Measurements from ENCODE around the gene TIGD7. TPM values are rescaled to one million over a fixed set of nuclear protein-coding genes. Genes with fewer than 3 reads are reported as not detected.
A peak's percentile ranks its signal among the peaks of the same experiment; 100 is the strongest.
"Not testable (repeated sequence)": the region's sequence is repeated elsewhere in the genome, so short reads cannot be mapped to it uniquely, and the experiment has no call there.

The TIGD7 gene
- total and polyA plus RNA-seq, 5 experiments from 2014 or later, result 5.8 to 15.6 (median 7.0) TPM

DNA sequence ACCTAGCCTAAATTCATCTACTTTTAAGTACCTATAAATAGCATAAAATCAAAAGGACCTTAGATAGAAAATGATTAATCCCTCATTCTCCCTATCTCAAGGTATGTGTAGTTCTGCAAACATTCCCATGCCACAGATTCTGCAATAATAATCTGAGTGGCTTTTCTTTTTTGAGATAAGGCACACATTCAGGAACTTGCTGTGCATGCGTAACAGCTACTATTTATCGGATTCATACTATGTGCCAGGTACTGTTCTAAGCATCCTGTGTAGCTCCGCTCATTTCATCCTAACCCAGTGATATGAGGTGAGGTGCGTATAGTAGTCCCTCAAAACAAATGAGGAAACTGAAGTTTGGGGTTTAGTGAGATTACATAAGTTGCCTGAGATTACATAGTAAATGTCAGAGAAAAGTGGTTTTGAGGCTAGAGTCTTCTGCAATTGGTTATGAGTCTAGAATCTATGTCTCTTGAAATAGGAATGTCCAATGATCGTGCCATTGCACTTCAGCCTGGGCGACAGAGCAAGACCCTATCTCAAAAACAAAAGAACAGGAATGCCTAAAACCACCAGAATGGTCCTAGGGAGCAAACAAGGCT, 23.9 kb downstream of the TIGD7 start:
- no peak for ATAC-seq
- Mint-ChIP-seq H3K4me3 (peak overlapping the region in 8 of 10 donors; percentile 8 to 97 (median 72)), H3K9me3 (peaks cover 0 to 17% (median 5%) of the 10 kb centered on the region in 9 donors), H3K27ac (peak overlapping the region in 2 of 10 donors; percentile 19 to 65), H3K4me1 (peaks cover 15 to 42% (median 37%) of the 10 kb centered on the region in 4 donors), H3K27me3 (no peaks in the 10 kb centered on the region), H3K36me3 (peaks cover 13 to 23% (median 22%) of the 10 kb centered on the region in 3 donors)
- no peak for DNase-seq
- POLR2A ChIA-PET, result interaction anchor here (2.3 kb wide), 1 partner anchor 9 kb away, joined by 12 read pairs; no protein-coding TSS in a partner anchor

DNA sequence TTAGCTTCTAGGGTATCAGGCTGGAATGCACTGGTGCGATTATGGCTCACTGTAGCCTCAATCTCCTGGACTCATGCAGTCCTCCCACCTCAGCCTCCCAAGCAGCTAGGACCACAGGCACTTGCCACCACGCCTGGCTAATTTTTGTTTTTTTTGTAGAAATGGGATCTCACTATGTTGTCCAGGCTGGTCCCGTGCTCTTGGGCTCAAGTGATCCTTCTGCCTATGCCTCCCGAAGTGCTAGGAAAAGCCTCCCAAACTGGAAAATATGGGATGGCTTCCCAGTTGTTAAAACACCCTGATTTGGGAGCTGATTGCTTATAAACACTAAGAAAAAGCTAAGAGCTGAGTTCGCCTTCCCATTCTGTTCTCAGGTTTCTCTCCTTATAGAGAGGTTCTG, 28.6 kb downstream of the TIGD7 start:
- DNase-seq (no peak), ATAC-seq (no peak)
- H3K27ac Mint-ChIP-seq, result peak overlapping the region in 1 of 10 donors; percentile 16
- H3K4me1 Mint-ChIP-seq, result peaks cover 0 to 12% (median 2%) of the 10 kb centered on the region in 4 donors
- no peaks in the 10 kb centered on the region for H3K36me3 Mint-ChIP-seq
- H3K27me3 Mint-ChIP-seq, result no peaks in the 10 kb centered on the region
- POLR2A ChIA-PET, result interaction anchor here (0.5 to 2.3 kb wide), 6 partner anchors 10 to 995 kb away, joined by 3 to 17 read pairs (median 6); no protein-coding TSS in a partner anchor
- H3K4me3 Mint-ChIP-seq, result no peak overlapping the region
- peaks cover 0 to 16% (median 0%) of the 10 kb centered on the region in 9 donors for H3K9me3 Mint-ChIP-seq

DNA sequence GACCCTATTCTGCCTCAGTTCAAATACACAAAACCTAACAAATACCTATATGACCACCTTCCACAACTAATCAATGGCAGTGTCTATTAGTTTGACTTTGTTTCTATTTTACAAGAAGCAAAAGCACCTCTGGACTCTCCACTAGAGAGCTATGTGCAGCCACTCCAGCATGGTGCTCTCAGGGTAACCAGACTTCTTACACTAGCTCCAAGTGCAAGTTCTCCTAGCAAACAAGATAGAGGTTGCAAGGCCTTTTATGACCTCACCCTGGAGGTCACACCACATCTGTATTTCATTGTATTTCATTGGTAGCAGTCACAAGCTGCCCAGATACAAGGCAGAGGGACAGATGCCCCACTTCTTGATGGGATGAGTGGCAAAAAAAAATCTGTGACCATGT, 30.3 kb downstream of the TIGD7 start:
- Mint-ChIP-seq H3K27me3 (no peaks in the 10 kb centered on the region), H3K4me1 (peaks cover 0 to 9% (median 2%) of the 10 kb centered on the region in 4 donors), H3K9me3 (peaks cover 0 to 18% (median 0%) of the 10 kb centered on the region in 9 donors), H3K27ac (no peak overlapping the region), H3K4me3 (no peak overlapping the region), H3K36me3 (peaks cover 0 to 2% (median under 1%) of the 10 kb centered on the region in 3 donors)
- ATAC-seq (no peak), DNase-seq (no peak)
- POLR2A ChIA-PET, result no interaction called here

DNA sequence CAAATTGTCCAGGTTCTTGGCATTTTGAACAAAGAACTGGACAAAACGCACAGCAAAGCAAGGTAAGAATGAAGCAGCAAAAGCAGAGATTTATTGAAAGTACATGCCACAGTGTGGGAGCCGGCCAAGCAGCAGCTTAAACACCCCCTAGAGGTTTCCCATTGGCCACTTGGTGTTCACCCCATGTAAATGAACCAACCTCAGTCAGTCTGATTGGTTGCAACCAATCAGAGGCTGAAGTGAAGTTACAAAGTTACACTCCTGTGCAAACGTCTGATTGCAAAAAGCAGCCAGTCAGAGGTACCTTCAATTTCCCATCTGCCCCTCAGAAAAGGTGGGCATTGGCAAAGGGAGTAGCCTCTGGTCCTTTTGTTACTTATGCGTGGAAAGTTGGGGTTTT, 30.7 kb downstream of the TIGD7 start:
- POLR2A ChIA-PET, result no interaction called here
- Mint-ChIP-seq H3K27me3 (no peaks in the 10 kb centered on the region), H3K4me1 (peaks cover 0 to 9% (median under 1%) of the 10 kb centered on the region in 4 donors), H3K36me3 (peaks cover 0 to 4% (median 3%) of the 10 kb centered on the region in 3 donors), H3K27ac (no peak overlapping the region), H3K9me3 (peaks cover 0 to 19% (median 0%) of the 10 kb centered on the region in 9 donors), H3K4me3 (no peak overlapping the region)
- ATAC-seq (no peak), DNase-seq (no peak)

DNA sequence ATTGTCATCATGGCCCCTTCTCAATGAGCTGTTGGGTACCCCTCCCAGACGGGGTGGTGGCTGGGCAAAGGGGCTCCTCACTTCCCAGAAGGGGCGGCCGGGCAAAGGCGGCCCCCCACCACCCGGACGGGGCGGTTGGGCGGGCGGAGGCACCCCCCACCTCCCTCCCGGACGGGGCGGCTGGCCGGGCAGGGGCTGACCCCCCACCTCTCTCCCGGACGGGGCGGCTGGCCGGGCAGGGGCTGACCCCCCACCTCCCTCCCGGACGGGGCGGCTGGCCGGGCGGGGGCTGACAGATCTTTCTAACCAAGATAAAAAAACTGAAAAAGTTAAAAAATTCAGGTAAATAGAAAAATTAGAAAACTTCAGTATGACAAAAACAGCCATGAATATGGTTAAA, 33.9 kb downstream of the TIGD7 start:
- peaks cover 0 to 21% (median 0%) of the 10 kb centered on the region in 9 donors for H3K9me3 Mint-ChIP-seq
- ATAC-seq, DNase-seq, H3K4me3 Mint-ChIP-seq, H3K27me3 Mint-ChIP-seq, H3K27ac Mint-ChIP-seq: not testable (repeated sequence)
- peaks cover 4 to 26% (median 21%) of the 10 kb centered on the region in 3 donors for H3K36me3 Mint-ChIP-seq
- H3K4me1 Mint-ChIP-seq, result peaks cover 0 to 18% (median 5%) of the 10 kb centered on the region in 4 donors
- POLR2A ChIA-PET, result interaction anchor here (1.2 kb wide), 1 partner anchor 137 kb away, joined by 3 read pairs; no protein-coding TSS in a partner anchor

DNA sequence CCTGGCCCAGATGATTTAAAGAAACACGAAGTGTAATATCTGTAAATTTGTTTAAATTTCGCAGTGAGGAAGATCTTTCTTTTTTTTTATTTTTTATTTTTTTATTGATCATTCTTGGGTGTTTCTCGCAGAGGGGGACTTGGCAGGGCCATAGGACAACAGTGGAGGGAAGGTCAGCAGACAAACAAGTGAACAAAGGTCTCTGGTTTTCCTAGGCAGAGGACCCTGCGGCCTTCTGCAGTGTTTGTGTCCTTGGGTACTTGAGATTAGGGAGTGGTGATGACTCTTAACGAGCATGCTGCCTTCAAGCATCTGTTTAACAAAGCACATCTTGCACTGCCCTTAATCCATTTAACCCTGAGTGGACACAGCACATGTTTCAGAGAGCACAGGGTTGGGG, 34.5 kb downstream of the TIGD7 start:
- ATAC-seq, H3K27ac Mint-ChIP-seq, H3K27me3 Mint-ChIP-seq, H3K4me3 Mint-ChIP-seq, DNase-seq: not testable (repeated sequence)
- POLR2A ChIA-PET, result interaction anchor here (1.2 kb wide), 1 partner anchor 138 kb away, joined by 3 read pairs; no protein-coding TSS in a partner anchor
- peaks cover 4 to 27% (median 22%) of the 10 kb centered on the region in 3 donors for H3K36me3 Mint-ChIP-seq
- peaks cover 0 to 19% (median 0%) of the 10 kb centered on the region in 9 donors for H3K9me3 Mint-ChIP-seq
- H3K4me1 Mint-ChIP-seq, result peaks cover 0 to 20% (median 7%) of the 10 kb centered on the region in 4 donors

DNA sequence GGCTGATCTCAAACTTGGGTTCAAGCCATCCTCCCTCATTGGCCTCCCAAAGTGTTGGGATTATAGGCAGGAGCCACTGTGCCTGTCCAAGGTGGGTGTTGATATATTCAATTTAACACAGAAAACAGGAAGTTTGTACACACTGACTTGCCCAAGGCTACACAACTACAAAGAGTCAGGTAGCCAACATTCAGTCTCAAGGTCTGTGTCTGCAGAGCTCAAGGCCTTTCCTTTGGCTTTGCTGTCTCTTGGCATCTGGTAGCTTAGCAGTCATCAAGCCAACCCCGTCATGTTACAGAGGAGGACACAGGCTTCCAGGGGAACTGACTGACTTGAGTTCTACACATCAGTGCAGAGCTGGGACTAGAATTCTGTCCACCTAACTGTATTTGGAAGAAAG, 36.9 kb downstream of the TIGD7 start:
- H3K4me3 Mint-ChIP-seq, result no peak overlapping the region
- POLR2A ChIA-PET, result interaction anchor here (0.9 to 1.1 kb wide), 2 partner anchors 10 to 189 kb away, joined by 3 to 5 read pairs; no protein-coding TSS in a partner anchor
- peaks cover 0 to 13% (median 0%) of the 10 kb centered on the region in 9 donors for H3K9me3 Mint-ChIP-seq
- ATAC-seq (no peak), DNase-seq (no peak)
- peaks cover 4 to 36% (median 21%) of the 10 kb centered on the region in 4 donors for H3K4me1 Mint-ChIP-seq
- peaks cover 4 to 28% (median 25%) of the 10 kb centered on the region in 3 donors for H3K36me3 Mint-ChIP-seq
- H3K27me3 Mint-ChIP-seq, result no peaks in the 10 kb centered on the region
- peak overlapping the region in 1 of 10 donors; percentile 25 for H3K27ac Mint-ChIP-seq

DNA sequence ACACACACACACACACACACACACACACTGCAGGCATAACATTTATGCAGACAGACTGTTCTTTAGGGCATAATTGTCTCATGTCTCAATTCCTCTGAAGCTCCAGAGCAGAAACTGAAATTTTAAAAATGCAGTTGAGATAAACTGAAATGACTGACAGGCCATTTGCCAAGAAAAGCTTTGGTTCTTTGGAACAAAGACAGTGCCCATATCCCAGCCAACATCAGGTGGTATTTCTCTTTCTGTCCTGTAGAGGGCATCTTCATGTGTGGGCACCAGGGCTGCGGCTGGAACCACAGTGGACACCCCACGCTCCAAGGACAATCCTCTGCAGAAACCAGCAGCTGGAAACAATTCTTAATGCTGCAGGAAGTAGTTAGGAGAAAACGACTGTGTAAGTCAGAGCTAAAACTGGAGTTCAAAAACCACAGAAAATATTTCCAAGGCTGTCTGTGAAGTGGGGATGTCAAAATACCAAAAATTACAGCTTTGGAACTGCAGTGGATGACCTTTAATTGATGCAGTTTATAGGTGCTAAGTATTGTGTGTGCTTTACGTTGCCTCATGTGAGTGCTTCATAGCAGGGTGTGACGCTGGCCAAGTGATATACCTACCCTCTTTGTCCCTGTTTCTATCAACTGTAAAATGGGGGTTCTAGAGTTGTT, 38.2 kb downstream of the TIGD7 start:
- Mint-ChIP-seq H3K36me3 (peaks cover 4 to 28% (median 25%) of the 10 kb centered on the region in 3 donors), H3K4me1 (peaks cover 9 to 45% (median 33%) of the 10 kb centered on the region in 4 donors), H3K4me3 (peak overlapping the region in 3 of 10 donors; percentile 33 to 56 (median 36)), H3K27ac (peak overlapping the region in 5 of 10 donors; percentile 15 to 66 (median 56)), H3K9me3 (peaks cover 0 to 10% (median 0%) of the 10 kb centered on the region in 9 donors), H3K27me3 (no peaks in the 10 kb centered on the region)
- ATAC-seq (no peak), DNase-seq (peak in 2 of 10 donors; percentile 19 to 25)
- POLR2A ChIA-PET, result interaction anchor here (0.6 to 4.2 kb wide), 12 partner anchors 10 to 448 kb away, joined by 3 to 13 read pairs (median 5); partner anchors contain the start of genes ZNF213 and ZNF263

DNA sequence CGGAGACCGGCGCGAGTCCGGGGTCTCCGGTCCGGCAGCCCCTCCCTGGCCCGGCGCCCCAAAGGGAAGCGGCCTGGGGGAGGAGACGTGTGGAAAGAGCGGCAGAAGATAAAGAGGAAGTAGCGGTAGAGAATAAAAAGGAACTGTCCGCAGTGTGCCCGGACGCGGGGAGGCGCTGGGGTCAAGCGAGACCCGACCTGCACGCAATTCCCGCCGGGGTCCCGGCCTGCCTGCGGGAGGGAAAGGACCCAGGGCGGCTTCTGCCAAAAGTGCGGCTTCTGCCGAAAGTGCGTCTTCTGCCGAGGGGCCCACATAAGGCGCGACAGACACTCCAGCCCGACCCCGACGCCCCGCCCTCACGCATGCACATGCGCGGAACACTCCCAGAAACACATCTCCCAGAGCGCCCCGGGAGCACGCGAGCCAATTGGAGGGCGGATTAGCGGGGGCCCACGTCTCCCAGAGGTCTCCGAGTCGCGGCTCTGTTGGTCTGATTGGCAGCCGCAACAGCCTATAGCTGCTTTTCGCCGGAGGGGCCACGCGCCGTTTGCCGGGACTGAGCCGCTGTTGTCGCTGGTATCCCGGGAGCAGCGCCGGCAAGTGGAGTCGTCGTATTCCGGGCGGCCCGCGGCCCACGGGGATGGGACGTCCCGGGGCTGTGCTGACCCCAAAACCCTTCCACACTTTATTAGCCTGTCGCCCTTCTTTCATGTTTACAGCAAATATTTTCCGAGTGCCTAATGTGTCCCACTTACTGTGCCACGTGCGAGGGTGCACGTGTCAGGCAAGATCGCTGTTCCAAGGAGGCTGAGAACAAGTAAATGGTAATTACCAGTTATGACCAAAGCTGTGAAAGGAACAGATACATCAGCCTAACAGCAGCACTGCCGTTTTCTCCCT, 40.8 kb downstream of the TIGD7 start:
- Mint-ChIP-seq H3K27ac (peak overlapping the region; percentile 96 to 99 (median 98)), H3K9me3 (peaks cover 0 to 7% (median 0%) of the 10 kb centered on the region in 9 donors), H3K4me1 (peaks cover 11 to 44% (median 33%) of the 10 kb centered on the region in 4 donors), H3K36me3 (peaks cover 0 to 25% (median 25%) of the 10 kb centered on the region in 3 donors), H3K4me3 (peak overlapping the region; percentile 86 to 97 (median 92)), H3K27me3 (no peaks in the 10 kb centered on the region)
- ATAC-seq (peak; percentile 84 to 86), DNase-seq (peak; percentile 95 to 99 (median 98))
- POLR2A ChIA-PET, result interaction anchor here (0.6 to 4.2 kb wide), 28 partner anchors 9 to 352 kb away, joined by 3 to 56 read pairs (median 6); partner anchors contain the start of genes NAA60, TIGD7, TNFRSF12A and ZNF174

DNA sequence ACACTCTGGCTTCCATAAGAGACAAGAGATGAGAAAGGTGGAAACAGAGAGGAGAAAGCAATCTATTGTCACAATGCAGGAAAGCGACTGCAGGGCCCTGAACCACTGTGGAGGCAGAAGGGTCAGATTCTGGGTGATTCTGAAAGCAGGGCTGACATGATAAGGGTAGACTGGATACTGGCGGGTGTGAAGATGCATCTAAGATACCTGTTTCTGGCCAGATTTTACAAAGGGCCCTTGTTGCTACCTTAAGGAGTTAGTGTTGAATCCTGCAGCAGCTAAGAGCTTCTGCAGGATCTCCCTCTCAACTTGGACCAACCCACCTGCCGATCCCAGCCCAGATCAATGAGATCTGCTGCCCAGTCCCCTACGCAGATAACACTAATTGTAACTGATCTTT, 42.7 kb downstream of the TIGD7 start:
- Mint-ChIP-seq H3K27ac (peak overlapping the region; percentile 96 to 99 (median 98)), H3K27me3 (peaks cover 0 to 3% (median 0%) of the 10 kb centered on the region in 5 donors), H3K36me3 (peaks cover 0 to 17% (median 10%) of the 10 kb centered on the region in 3 donors), H3K9me3 (peaks cover 0 to 7% (median 0%) of the 10 kb centered on the region in 9 donors), H3K4me3 (peak overlapping the region; percentile 65 to 97 (median 88)), H3K4me1 (peaks cover 11 to 42% (median 34%) of the 10 kb centered on the region in 4 donors)
- POLR2A ChIA-PET, result interaction anchor here (0.6 to 4.1 kb wide), 19 partner anchors 8 to 247 kb away, joined by 3 to 56 read pairs (median 6); partner anchors contain the start of genes TIGD7, TNFRSF12A, ZNF200 and ZNF263
- ATAC-seq (no peak), DNase-seq (no peak)

DNA sequence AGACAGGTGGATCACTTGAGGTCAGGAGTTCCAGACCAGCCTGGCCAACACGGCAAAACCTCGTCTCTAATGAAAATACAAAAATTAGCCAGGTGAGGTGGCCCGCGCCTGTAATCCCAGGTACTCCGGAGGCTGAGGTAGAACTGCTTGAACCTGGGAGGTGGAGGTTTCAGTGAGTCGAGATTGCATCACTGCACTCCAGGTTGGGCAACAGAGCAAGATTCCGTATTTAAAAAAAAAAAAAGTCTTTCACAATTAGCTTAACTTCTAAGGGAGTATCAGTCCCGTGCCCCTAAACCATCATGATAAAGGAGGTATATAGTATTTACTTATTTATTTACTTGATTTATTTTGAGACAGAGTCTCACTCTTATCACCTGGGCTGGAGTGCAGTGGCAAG, 45.4 kb downstream of the TIGD7 start:
- H3K27me3 Mint-ChIP-seq, result peaks cover 0 to 3% (median 2%) of the 10 kb centered on the region in 5 donors
- ATAC-seq (no peak), DNase-seq (no peak)
- peaks cover 11 to 23% (median 21%) of the 10 kb centered on the region in 4 donors for H3K4me1 Mint-ChIP-seq
- POLR2A ChIA-PET, result interaction anchor here (0.5 kb wide), 1 partner anchor 205 kb away, joined by 3 read pairs; no protein-coding TSS in a partner anchor
- H3K27ac Mint-ChIP-seq, result no peak overlapping the region
- no peak overlapping the region for H3K4me3 Mint-ChIP-seq
- peaks cover 0 to 3% (median 0%) of the 10 kb centered on the region in 9 donors for H3K9me3 Mint-ChIP-seq
- H3K36me3 Mint-ChIP-seq, result no peaks in the 10 kb centered on the region
